ENCODE results near the gene ARID4B.
A peak's percentile ranks its signal among the peaks of the same experiment; 100 is the strongest.

ARID4B gene

GRCh38 chr1:235160957-235161684 is 166.9 kb downstream of the ARID4B start, which contains the start of gene RBM34 (continued):
- TF ChIP-seq ZNF221 (tag by site-specific recombination; IDR thresholded peaks at IDR 0.05; ENCODE audit: borderline replicate concordance) (no peak), REPIN1 (tag by site-specific recombination; IDR thresholded peaks at IDR 0.05; ENCODE audit: low read depth) (no peak; the same call in 1 of the 2 replicates), MZF1 (tag by site-specific recombination; IDR thresholded peaks at IDR 0.05; ENCODE audit: borderline replicate concordance) (no peak), IKZF3 (tag by site-specific recombination; IDR thresholded peaks at IDR 0.05) (peak; percentile 95), ZBTB6 (tag by site-specific recombination; IDR thresholded peaks at IDR 0.05) (no peak; the same call in 1 of the 2 replicates), ZNF776 (tag by site-specific recombination; IDR thresholded peaks at IDR 0.05; ENCODE audit: borderline replicate concordance) (no peak), ZNF416 (tag by site-specific recombination; IDR thresholded peaks at IDR 0.05) (no peak), ZNF777 (tag by site-specific recombination; IDR thresholded peaks at IDR 0.05; ENCODE audit: borderline replicate concordance) (no peak), ZNF501 (tag by site-specific recombination; IDR thresholded peaks at IDR 0.05) (peak; percentile 99), GLI4 (tag by site-specific recombination; IDR thresholded peaks at IDR 0.05) (peak; percentile 73; the same call in 1 of the 2 replicates), ZNF660 (tag by site-specific recombination; IDR thresholded peaks at IDR 0.05) (peak; percentile 78; the same call in 1 of the 2 replicates), ELK4 (IDR thresholded peaks at IDR 0.05; ENCODE audit: borderline replicate concordance, low read depth, low read length) (peak; percentile 77; the same call in 1 of the 2 replicates), ZNF433 (tag by site-specific recombination; IDR thresholded peaks at IDR 0.05; ENCODE audit: low read depth) (no peak), OVOL3 (tag by site-specific recombination; IDR thresholded peaks at IDR 0.05) (peak; percentile 13), YY1 (tag by site-specific recombination; IDR thresholded peaks at IDR 0.05) (peak; percentile 77; the same call in 1 of the 2 replicates), ZNF366 (tag by site-specific recombination; conservative IDR thresholded peaks at IDR 0.05) (peak; percentile 97), ZNF202 (tag by site-specific recombination; IDR thresholded peaks at IDR 0.05; ENCODE audit: borderline replicate concordance) (no peak), ZNF19 (tag by site-specific recombination; IDR thresholded peaks at IDR 0.05; ENCODE audit: low read depth) (no peak), ZFHX2 (tag by site-specific recombination; conservative IDR thresholded peaks at IDR 0.05) (no peak), ZNF324 (tag by site-specific recombination; IDR thresholded peaks at IDR 0.05) (peak; percentile 66), GFI1B (tag by site-specific recombination; IDR thresholded peaks at IDR 0.05) (no peak), ZNF548 (tag by site-specific recombination; IDR thresholded peaks at IDR 0.05) (no peak), ZNF37A (tag by site-specific recombination; IDR thresholded peaks at IDR 0.05) (no peak), ZNF114 (tag by site-specific recombination; IDR thresholded peaks at IDR 0.05) (no peak), ZNF558 (tag by site-specific recombination; IDR thresholded peaks at IDR 0.05) (peak; percentile 32; the same call in 1 of the 2 replicates), ZNF701 (tag by site-specific recombination; IDR thresholded peaks at IDR 0.05) (no peak)
- TF ChIP-seq, protein P1, sequence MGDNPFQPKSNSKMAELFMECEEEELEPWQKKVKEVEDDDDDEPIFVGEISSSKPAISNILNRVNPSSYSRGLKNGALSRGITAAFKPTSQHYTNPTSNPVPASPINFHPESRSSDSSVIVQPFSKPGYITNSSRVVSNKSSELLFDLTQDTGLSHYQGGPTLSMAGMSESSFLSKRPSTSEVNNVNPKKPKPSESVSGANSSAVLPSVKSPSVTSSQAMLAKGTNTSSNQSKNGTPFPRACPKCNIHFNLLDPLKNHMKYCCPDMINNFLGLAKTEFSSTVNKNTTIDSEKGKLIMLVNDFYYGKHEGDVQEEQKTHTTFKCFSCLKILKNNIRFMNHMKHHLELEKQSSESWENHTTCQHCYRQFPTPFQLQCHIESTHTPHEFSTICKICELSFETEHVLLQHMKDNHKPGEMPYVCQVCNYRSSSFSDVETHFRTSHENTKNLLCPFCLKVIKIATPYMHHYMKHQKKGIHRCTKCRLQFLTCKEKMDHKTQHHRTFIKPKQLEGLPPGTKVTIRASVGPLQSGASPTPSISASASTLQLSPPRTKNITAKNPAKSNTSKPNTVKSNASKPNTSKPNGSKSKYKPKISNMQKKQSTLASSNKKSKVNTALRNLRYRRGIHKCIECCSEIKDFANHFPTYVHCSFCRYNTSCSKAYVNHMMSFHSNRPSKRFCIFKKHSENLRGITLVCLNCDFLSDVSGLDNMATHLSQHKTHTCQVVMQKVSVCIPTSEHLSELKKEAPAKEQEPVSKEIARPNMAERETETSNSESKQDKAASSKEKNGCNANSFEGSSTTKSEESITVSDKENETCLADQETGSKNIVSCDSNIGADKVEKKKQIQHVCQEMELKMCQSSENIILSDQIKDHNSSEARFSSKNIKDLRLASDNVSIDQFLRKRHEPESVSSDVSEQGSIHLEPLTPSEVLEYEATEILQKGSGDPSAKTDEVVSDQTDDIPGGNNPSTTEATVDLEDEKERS (tag by site-specific recombination; IDR thresholded peaks at IDR 0.05) = no peak
- TF ChIP-seq, protein P2, sequence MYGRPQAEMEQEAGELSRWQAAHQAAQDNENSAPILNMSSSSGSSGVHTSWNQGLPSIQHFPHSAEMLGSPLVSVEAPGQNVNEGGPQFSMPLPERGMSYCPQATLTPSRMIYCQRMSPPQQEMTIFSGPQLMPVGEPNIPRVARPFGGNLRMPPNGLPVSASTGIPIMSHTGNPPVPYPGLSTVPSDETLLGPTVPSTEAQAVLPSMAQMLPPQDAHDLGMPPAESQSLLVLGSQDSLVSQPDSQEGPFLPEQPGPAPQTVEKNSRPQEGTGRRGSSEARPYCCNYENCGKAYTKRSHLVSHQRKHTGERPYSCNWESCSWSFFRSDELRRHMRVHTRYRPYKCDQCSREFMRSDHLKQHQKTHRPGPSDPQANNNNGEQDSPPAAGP (tag by site-specific recombination; IDR thresholded peaks at IDR 0.05) = peak; percentile 94
- TF ChIP-seq, protein P3, sequence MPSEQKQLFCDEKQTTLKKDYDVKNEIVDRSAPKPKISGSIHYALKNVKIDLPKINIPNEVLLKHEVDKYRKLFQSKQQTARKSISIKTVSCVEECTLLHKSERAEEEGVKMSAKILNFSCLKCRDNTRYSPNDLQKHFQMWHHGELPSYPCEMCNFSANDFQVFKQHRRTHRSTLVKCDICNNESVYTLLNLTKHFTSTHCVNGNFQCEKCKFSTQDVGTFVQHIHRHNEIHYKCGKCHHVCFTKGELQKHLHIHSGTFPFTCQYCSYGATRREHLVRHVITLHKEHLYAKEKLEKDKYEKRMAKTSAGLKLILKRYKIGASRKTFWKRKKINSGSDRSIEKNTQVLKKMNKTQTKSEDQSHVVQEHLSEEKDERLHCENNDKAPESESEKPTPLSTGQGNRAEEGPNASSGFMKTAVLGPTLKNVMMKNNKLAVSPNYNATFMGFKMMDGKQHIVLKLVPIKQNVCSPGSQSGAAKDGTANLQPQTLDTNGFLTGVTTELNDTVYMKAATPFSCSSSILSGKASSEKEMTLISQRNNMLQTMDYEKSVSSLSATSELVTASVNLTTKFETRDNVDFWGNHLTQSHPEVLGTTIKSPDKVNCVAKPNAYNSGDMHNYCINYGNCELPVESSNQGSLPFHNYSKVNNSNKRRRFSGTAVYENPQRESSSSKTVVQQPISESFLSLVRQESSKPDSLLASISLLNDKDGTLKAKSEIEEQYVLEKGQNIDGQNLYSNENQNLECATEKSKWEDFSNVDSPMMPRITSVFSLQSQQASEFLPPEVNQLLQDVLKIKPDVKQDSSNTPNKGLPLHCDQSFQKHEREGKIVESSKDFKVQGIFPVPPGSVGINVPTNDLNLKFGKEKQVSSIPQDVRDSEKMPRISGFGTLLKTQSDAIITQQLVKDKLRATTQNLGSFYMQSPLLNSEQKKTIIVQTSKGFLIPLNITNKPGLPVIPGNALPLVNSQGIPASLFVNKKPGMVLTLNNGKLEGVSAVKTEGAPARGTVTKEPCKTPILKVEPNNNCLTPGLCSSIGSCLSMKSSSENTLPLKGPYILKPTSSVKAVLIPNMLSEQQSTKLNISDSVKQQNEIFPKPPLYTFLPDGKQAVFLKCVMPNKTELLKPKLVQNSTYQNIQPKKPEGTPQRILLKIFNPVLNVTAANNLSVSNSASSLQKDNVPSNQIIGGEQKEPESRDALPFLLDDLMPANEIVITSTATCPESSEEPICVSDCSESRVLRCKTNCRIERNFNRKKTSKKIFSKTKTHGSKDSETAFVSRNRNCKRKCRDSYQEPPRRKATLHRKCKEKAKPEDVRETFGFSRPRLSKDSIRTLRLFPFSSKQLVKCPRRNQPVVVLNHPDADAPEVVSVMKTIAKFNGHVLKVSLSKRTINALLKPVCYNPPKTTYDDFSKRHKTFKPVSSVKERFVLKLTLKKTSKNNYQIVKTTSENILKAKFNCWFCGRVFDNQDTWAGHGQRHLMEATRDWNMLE (tag by site-specific recombination; conservative IDR thresholded peaks at IDR 0.05; ENCODE audit: low read depth) = peak; percentile 73
